Keratinocyte (primary cell): ENCODE data around the gene FCHO2. TPM values are rescaled to one million over a fixed set of nuclear protein-coding genes. Genes with fewer than 3 reads are reported as not detected.
"Not testable (repeated sequence)": the region's sequence is repeated elsewhere in the genome, so short reads cannot be mapped to it uniquely, and the experiment has no call there.

Source experiments
- DNase-seq: peaks from one replicate; pipeline ENCODE4 v3.0.0-alpha.2; 2011; ENCODE audit warnings: low read depth, missing footprints, low spot score
- FAIRE-seq: peaks from 2 replicates; lab custom pipeline; 2011; peaks lifted over from hg19 to GRCh38; lab: Jason Lieb, UNC
- H2AFZ ChIP-seq: 2 replicates; pipeline ENCODE4 v1.6.0; 2012; ENCODE audit warnings: low read length, control low read depth, inconsistent platforms; ENCODE audit not compliant: control insufficient read depth
- H3K27ac ChIP-seq: 2 replicates; pipeline ENCODE4 v1.5.1; 2011; ENCODE audit warnings: low read length; ENCODE audit not compliant: control insufficient read depth, insufficient read depth
- H3K27me3 ChIP-seq: 3 replicates; pipeline ENCODE4 v1.6.0; 2011; ENCODE audit warnings: low read length; ENCODE audit not compliant: control insufficient read depth, insufficient read depth; ENCODE audit errors: extremely low read depth
- H3K36me3 ChIP-seq, 2 experiments: 2 replicates in 1 of 2; 3 replicates in 1 of 2; pipeline ENCODE4 v1.5.1; 2011; ENCODE audit warnings: low read length in 2 of 2, mild to moderate bottlenecking in 1 of 2; ENCODE audit not compliant: control insufficient read depth in 2 of 2, insufficient read depth in 2 of 2; ENCODE audit errors: extremely low read depth in 1 of 2
- H3K4me1 ChIP-seq: 3 replicates; pipeline ENCODE4 v1.5.1; 2011; ENCODE audit warnings: low read length; ENCODE audit not compliant: control insufficient read depth, insufficient read depth; ENCODE audit errors: extremely low read depth
- H3K4me2 ChIP-seq: 3 replicates; pipeline ENCODE4 v1.6.0; 2011; ENCODE audit warnings: low read depth, low read length; ENCODE audit not compliant: control insufficient read depth, insufficient read depth; ENCODE audit errors: extremely low read depth
- H3K4me3 ChIP-seq, 3 experiments: fragments of 200-600 bp in 1 of 3; sonication (generic) in 1 of 3; 2 replicates in 2 of 3; 3 replicates in 1 of 3; pipeline ENCODE4 v1.5.1; 2011 to 2016; ENCODE audit warnings: low read length in 3 of 3, mild to moderate bottlenecking in 3 of 3, control low read depth in 2 of 3, inconsistent platforms in 1 of 3, low read depth in 1 of 3, mixed read lengths in 1 of 3, mixed run types in 1 of 3, moderate library complexity in 1 of 3; ENCODE audit not compliant: control insufficient read depth in 2 of 3, insufficient read depth in 2 of 3; ENCODE audit errors: extremely low read depth in 1 of 3
- H3K79me2 ChIP-seq: 2 replicates; pipeline ENCODE4 v1.6.0; 2012; ENCODE audit warnings: low read length; ENCODE audit not compliant: control insufficient read depth, insufficient read depth
- H3K9ac ChIP-seq: 3 replicates; pipeline ENCODE4 v1.6.0; 2011; ENCODE audit warnings: low read length; ENCODE audit not compliant: control insufficient read depth, insufficient read depth; ENCODE audit errors: extremely low read depth
- H3K9me1 ChIP-seq: 3 replicates; pipeline ENCODE4 v1.6.0; 2011; ENCODE audit warnings: low read length; ENCODE audit not compliant: control insufficient read depth, insufficient read depth; ENCODE audit errors: extremely low read depth
- H3K9me3 ChIP-seq: 2 replicates; pipeline ENCODE4 v1.5.1; 2012; ENCODE audit warnings: low read depth, low read length; ENCODE audit not compliant: control insufficient read depth
- H4K20me1 ChIP-seq: 3 replicates; pipeline ENCODE4 v1.6.0; 2011; ENCODE audit warnings: low read length; ENCODE audit not compliant: control insufficient read depth, insufficient read depth; ENCODE audit errors: extremely low read depth
- CTCF ChIP-seq, 3 experiments: IDR thresholded peaks in 1 of 3; conservative IDR thresholded peaks in 1 of 3; optimal IDR thresholded peaks in 1 of 3; 2 replicates in 2 of 3; 3 replicates in 1 of 3; pipeline versions ENCODE3 to v1.5.1; 2011; ENCODE audit warnings: low read length in 3 of 3, mild to moderate bottlenecking in 3 of 3, moderate library complexity in 2 of 3, control low read depth in 1 of 3, inconsistent platforms in 1 of 3; ENCODE audit not compliant: insufficient read depth in 2 of 3; ENCODE audit errors: extremely low read depth in 1 of 3
- EZH2 ChIP-seq: IDR thresholded peaks from one replicate; pipeline ENCODE4 v1.6.1; 2012; ENCODE audit warnings: inconsistent platforms, mild to moderate bottlenecking, low read length, moderate library complexity
- dilution Hi-C: fragments of 300-500 bp; cut with MboI; formaldehyde crosslinking; loops from one replicate; pipeline ENCODE4 v1.7.0; 2020; ENCODE audit warnings: low sequenced_read_pairs; ENCODE audit not compliant: extremely low pct_ligation_motif_present
- polyA plus RNA-seq, 5 experiments: library from polyadenylated mRNA; depleted of rRNA in 3 of 5; stranded (reverse) in 3 of 5; stranded (forward) in 1 of 5; unstranded in 1 of 5; fragments of >200 nt; gene quantifications; 1 replicate in 1 of 5; 2 replicates in 3 of 5; 3 replicates in 1 of 5; pipeline versions ENCODE4 v1.2.1 to v1.2.3, GENCODE V29; 2011 to 2012; ENCODE audit warnings: missing spikeins in 2 of 5, low read depth in 1 of 5, low replicate concordance in 1 of 5

The FCHO2 gene
- polyA plus RNA-seq, 1 donor (not counting 4 experiments of a cell fraction or from before 2014, with no cell fraction given): 10.6 TPM

DNA sequence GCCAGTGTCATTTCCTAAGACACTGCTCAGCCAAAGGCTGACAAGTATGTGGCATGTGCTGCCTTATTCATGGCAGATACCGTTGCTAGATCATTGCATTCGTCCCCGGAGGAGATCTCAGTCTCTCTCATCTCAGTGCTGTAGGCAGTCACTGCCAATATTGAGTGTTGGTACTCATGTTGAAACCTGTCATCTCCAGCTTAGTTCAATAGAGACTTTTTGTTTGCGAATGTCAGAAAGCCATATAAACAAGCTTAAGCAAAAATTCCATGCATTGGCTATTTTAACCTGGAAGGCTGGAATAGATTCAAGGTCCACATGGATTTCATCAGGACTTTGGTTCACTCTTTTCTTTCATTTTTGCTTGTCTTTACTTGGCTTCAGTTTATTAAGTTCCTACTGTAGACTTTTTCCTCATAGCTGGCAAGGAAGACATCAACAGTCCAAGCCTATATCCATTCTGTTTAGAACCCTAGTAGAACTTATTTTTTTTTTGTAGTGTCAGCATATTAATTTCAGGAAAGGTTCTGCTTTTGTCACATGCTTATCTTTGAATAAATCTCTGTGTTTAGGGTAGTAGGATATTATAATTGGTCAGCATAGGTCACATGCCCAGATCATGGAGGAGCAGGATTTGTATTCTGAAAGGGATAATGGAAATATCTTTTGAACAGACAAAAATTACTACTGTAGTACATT lies 66.8 kb downstream of the FCHO2 start:
- Histone ChIP-seq H2AFZ (no peak overlapping the region), H3K4me2 (no peak overlapping the region), H3K4me1 (peaks cover 9% of the 10 kb centered on the region), H3K36me3 (peaks cover 3 to 5% of the 10 kb centered on the region in 2 experiments), H3K4me3 (no peak overlapping the region), H3K79me2 (no peaks in the 10 kb centered on the region), H3K27ac (no peak overlapping the region), H3K9ac (no peak overlapping the region), H3K9me1 (no peaks in the 10 kb centered on the region), H3K27me3 (no peaks in the 10 kb centered on the region), H3K9me3 (no peaks in the 10 kb centered on the region), H4K20me1 (no peaks in the 10 kb centered on the region)
- no peak for TF ChIP-seq EZH2
- dilution Hi-C loops: no loop called here
- FAIRE-seq: peak; percentile 90
- DNase-seq: no peak

DNA sequence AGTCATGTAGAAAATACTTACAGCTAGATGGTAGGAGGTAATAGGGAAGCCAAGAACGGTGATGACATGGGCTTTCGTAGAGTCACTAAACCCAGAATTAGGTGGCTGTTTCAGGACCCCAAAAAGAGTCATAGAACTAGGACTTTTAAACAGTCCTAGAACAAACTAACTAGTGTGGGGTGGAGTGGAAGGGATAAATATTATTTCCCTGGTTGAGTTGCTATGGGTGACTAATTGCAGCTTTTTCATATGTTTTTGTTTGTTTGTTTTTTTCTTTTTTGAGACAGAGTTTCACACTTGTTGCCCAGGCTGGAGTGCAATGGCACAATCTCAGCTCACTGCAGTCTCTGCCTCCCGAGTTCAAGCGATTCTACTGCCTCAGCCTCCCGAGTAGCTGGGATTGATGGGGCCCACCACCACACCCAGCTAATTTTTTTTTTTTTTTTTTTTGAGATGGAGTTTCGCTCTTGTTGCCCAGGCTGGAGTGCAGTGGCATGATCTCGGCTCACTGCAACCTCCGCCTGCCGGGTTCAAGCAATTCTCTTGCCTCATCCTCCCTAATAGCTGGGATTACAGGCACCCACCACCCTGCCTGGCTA lies 69.2 kb downstream of the FCHO2 start:
- dilution Hi-C loops, FAIRE-seq: not testable (repeated sequence)

DNA sequence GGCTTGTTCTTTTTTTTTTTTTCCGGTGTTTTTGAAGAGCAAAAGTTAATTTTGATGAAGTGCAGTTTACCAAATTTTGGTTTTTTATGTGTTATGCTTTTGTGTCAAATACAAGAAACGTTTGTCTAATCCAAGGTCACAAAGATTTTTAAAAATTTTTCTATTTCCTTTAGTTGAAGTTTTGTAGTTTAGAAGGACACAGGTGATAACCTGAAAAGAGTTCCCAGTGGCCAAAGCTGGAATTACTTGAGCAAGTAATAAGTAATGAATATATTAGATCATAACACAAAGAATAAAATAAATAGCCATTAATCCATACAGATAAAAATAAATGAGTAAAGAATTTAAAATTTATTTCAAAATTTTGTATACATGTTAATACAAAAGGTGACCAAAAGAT lies 71.5 kb downstream of the FCHO2 start:
- Histone ChIP-seq H3K79me2 (no peaks in the 10 kb centered on the region), H3K9me3 (no peaks in the 10 kb centered on the region), H3K27ac (no peak overlapping the region), H3K9me1 (no peaks in the 10 kb centered on the region), H3K4me2 (no peak overlapping the region), H3K9ac (no peak overlapping the region), H2AFZ (no peak overlapping the region), H3K4me1 (peaks cover 30% of the 10 kb centered on the region), H4K20me1 (no peaks in the 10 kb centered on the region), H3K4me3 (no peak overlapping the region), H3K27me3 (no peaks in the 10 kb centered on the region), H3K36me3 (peaks cover 0 to 2% of the 10 kb centered on the region in 2 experiments)
- DNase-seq (no peak), FAIRE-seq (no peak)
- TF ChIP-seq CTCF (optimal IDR thresholded peaks at IDR 0.05 in 1 of 3, IDR thresholded peaks at IDR 0.05 in 1 of 3, conservative IDR thresholded peaks at IDR 0.05 in 1 of 3; ENCODE audit: extremely low read depth in 1 of 3, insufficient read depth in 2 of 3, low read length in 3 of 3): no peak
- no peak for TF ChIP-seq EZH2
- dilution Hi-C loops: no loop called here

More for the DNA sequence above, 69.2 kb downstream of the FCHO2 start:
- H3K9ac ChIP-seq, H3K79me2 ChIP-seq, H4K20me1 ChIP-seq, H3K9me1 ChIP-seq, H3K27me3 ChIP-seq, H3K4me2 ChIP-seq, H3K36me3 ChIP-seq, H3K4me3 ChIP-seq, H2AFZ ChIP-seq, H3K9me3 ChIP-seq, DNase-seq: not testable (repeated sequence)
- Histone ChIP-seq H3K27ac (peak overlapping the region; percentile 30), H3K4me1 (peaks cover 12% of the 10 kb centered on the region)
